ENCODE data around the gene S100A14. TPM values are rescaled to one million over a fixed set of nuclear protein-coding genes. Genes with fewer than 3 reads are reported as not detected.
A peak's percentile ranks its signal among the peaks of the same experiment; 100 is the strongest.

The S100A14 gene
- total RNA-seq, 1 experiment from 2014 or later, result 0.63 TPM

- Mint-ChIP-seq H3K36me3 (ENCODE audit: insufficient read depth in 1 of 3, low read depth in 3 of 3) (peaks cover 39 to 67% (median 54%) of the 10 kb centered on the region in 3 experiments), H3K4me3 (peak overlapping the region; percentile 75 to 99), H3K9me3 (peaks cover 0 to 3% of the 10 kb centered on the region in 2 experiments; a peak in 1 of 5 replicates), H3K27me3 (ENCODE audit: low read depth) (no peaks in the 10 kb centered on the region), H3K4me1 (peaks cover 13 to 16% of the 10 kb centered on the region in 2 experiments), H3K27ac (peak overlapping the region in 2 of 3 experiments; percentile 63 to 83; a peak in 2 of 7 replicates)
- H3K18ac ChIP-seq (ENCODE audit: insufficient read length, low read depth, low read length), result no peak overlapping the region
- H2BK12ac ChIP-seq (ENCODE audit: insufficient read length, low read depth, low read length), result no peak overlapping the region
- H3K9ac ChIP-seq (ENCODE audit: extremely low read depth, insufficient read length, low read length), result no peak overlapping the region
- no peak overlapping the region for H2BK120ac ChIP-seq (ENCODE audit: low read depth, low read length, poor library complexity, severe bottlenecking)
- no peak overlapping the region for H2BK20ac ChIP-seq (ENCODE audit: low read depth, low read length, poor library complexity, severe bottlenecking)
- H3K79me2 ChIP-seq (ENCODE audit: insufficient read depth, low read length), result peaks cover 4% of the 10 kb centered on the region; the same call in 1 of the 2 replicates
- no peak overlapping the region for H3K56ac ChIP-seq (ENCODE audit: insufficient read length, low read depth, low read length)
- no peak overlapping the region for H3K27ac ChIP-seq (ENCODE audit: insufficient read length, low read depth, low read length)
- no peak overlapping the region for H2AFZ ChIP-seq (ENCODE audit: low read length)
- no peak overlapping the region for H2AK5ac ChIP-seq (ENCODE audit: insufficient read length, low read length)
- H4K8ac ChIP-seq (replicated peaks; ENCODE audit: insufficient read length, low read depth, low read length), result no peak overlapping the region
- H3K14ac ChIP-seq (ENCODE audit: insufficient read depth, low read length), result no peak overlapping the region
- TF ChIP-seq, protein P1, sequence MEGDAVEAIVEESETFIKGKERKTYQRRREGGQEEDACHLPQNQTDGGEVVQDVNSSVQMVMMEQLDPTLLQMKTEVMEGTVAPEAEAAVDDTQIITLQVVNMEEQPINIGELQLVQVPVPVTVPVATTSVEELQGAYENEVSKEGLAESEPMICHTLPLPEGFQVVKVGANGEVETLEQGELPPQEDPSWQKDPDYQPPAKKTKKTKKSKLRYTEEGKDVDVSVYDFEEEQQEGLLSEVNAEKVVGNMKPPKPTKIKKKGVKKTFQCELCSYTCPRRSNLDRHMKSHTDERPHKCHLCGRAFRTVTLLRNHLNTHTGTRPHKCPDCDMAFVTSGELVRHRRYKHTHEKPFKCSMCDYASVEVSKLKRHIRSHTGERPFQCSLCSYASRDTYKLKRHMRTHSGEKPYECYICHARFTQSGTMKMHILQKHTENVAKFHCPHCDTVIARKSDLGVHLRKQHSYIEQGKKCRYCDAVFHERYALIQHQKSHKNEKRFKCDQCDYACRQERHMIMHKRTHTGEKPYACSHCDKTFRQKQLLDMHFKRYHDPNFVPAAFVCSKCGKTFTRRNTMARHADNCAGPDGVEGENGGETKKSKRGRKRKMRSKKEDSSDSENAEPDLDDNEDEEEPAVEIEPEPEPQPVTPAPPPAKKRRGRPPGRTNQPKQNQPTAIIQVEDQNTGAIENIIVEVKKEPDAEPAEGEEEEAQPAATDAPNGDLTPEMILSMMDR (conservative IDR thresholded peaks at IDR 0.05), result no peak
- no peak overlapping the region for H3T11ph ChIP-seq (ENCODE audit: low read length)
- H2BK5ac ChIP-seq (ENCODE audit: insufficient read length, low read length), result no peak overlapping the region
- no peaks in the 10 kb centered on the region for H3K4me1 ChIP-seq (ENCODE audit: insufficient read depth, low read length)
- no peaks in the 10 kb centered on the region for H3K27me3 ChIP-seq (ENCODE audit: insufficient read depth, low read length)
- H4K20me1 ChIP-seq (ENCODE audit: control insufficient read depth, insufficient read depth, insufficient read length), result no peaks in the 10 kb centered on the region
- DNase-seq, result no peak
- H3K23ac ChIP-seq (ENCODE audit: insufficient read length, low read depth, low read length), result no peak overlapping the region
- H3K23me2 ChIP-seq (ENCODE audit: insufficient read length, low read depth, low read length, poor library complexity, severe bottlenecking), result peaks cover 12% of the 10 kb centered on the region
- no peak overlapping the region for H4K91ac ChIP-seq (ENCODE audit: insufficient read length, low read depth, low read length)
- no peak overlapping the region for H3K4me2 ChIP-seq (ENCODE audit: insufficient read depth, insufficient read length, low read length)
- H3K9me3 ChIP-seq (ENCODE audit: control insufficient read depth, low read depth, low read length), result no peaks in the 10 kb centered on the region
- H2BK15ac ChIP-seq (ENCODE audit: low read depth, low read length), result no peak overlapping the region
- no peaks in the 10 kb centered on the region for H3K79me1 ChIP-seq (ENCODE audit: insufficient read depth, low read depth, low read length, poor library complexity, severe bottlenecking)
- no peak overlapping the region for H3K4ac ChIP-seq (ENCODE audit: low read depth, low read length)
- H4K5ac ChIP-seq (ENCODE audit: insufficient read length, low read depth, low read length), result no peak overlapping the region
- no CpG with 5 or more reads among the region's 7 CpGs for WGBS (ENCODE audit: extremely low coverage, insufficient read length, low lambda C conversion rate)
Measured at GRCh38 chr1:153635872-153636271, 19.7 kb upstream of the S100A14 start.
